Heart left ventricle (tissue), 13 donors: Measurements from ENCODE around the gene ERRFI1.

Experiments used
- POLR2A ChIP-seq, 2 donors: fragments of 450-650 bp; IDR thresholded peaks; one replicate each; pipeline ENCODE4 v1.6.1; 2017; ENCODE audit warnings: antibody characterized with exemption in 2 of 2, mild to moderate bottlenecking in 2 of 2, moderate library complexity in 2 of 2
- TF ChIP-seq, protein P1 (sequence below), 12 donors: fragments of 200-600 bp; sonication (generic) in 4 of 12; IDR thresholded peaks; one replicate each; pipeline versions ENCODE4 v1.5.0 to v1.8.0; 2018 to 2022; ENCODE audit warnings: antibody characterized with exemption in 12 of 12, mild to moderate bottlenecking in 5 of 12
- donor health status: ischemic (EF 13 %, LVEDD 7.1; RV severe dilation, severe dysfunction).
- donor health status: DM: no; HTN: yes; CAD: no.
- donor health status: DM: no; HTN: no; CAD: no.
- donor health status: ischemic (EF 25% LVEDD 6.9; RV normal size, moderate dysfunction).
- donor health status: ischemic (EF 25% LVEDD 5.7; RV mildly dilated, moderate dysfunction).
- donor health status: ischemic (EF 35%, LVEDD 5.7; RV mildly dilated, moderate dysfunction).
- donor health status: nonischemic (EF 11% LVEDD 7.7; RV severe dilation, severe dysfunction).
- donor health status: DM: yes; HTN: yes; CAD: no.
- donor health status: PGD.
- donor health status: ischemic (EF 29% LVEDD 5.4; RV normal size, mild dysfunction).
- donor health status: nonischemic (EF 23%, LVEDD 6.1; RV moderate dilation, normal function).

DNA sequence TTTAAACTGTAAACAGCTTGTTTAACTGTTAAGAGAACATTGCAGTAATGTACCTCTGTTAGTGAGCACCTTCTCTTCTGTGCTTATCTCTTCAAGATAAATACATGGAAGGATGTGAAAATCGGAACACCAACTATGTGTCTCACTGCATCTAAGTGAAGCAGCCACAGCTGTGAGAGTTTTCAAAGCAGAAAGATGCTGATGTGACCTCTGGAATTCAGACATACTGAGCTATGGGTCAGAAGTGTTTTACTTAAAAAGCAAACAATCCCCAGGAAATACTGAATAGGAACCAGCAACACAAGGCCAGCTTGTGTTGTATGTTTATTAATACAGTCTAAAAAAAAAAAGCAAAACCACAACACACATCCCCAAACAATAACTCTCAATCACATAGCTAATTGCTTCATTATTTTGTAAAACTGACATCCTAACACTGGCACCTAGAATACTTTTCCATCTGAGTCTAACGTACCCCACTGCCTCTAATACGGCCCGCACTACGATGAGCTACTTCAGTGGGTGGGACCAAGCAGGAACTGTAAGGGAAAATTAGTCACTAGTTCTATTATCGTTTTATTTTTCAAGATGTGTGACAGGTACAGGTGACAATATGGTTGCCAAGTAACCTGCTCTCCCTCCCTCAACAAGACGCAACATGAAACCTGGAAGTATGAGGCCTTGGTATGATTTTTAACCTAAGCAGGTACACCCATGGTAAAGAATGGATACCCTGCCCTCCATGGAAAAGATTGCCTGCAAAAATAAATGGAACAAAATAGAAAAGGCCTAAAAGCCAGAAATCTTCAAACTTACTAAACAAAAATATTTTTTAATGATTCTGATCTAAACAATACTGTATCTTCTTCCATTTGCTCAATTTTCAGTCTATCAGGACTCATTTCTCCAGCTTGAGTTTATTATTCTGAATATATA lies 13.9 kb downstream of the ERRFI1 start:
- TF ChIP-seq, protein P1, sequence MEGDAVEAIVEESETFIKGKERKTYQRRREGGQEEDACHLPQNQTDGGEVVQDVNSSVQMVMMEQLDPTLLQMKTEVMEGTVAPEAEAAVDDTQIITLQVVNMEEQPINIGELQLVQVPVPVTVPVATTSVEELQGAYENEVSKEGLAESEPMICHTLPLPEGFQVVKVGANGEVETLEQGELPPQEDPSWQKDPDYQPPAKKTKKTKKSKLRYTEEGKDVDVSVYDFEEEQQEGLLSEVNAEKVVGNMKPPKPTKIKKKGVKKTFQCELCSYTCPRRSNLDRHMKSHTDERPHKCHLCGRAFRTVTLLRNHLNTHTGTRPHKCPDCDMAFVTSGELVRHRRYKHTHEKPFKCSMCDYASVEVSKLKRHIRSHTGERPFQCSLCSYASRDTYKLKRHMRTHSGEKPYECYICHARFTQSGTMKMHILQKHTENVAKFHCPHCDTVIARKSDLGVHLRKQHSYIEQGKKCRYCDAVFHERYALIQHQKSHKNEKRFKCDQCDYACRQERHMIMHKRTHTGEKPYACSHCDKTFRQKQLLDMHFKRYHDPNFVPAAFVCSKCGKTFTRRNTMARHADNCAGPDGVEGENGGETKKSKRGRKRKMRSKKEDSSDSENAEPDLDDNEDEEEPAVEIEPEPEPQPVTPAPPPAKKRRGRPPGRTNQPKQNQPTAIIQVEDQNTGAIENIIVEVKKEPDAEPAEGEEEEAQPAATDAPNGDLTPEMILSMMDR (IDR thresholded peaks at IDR 0.05) = no peak
- no peak for TF ChIP-seq POLR2A (IDR thresholded peaks at IDR 0.05)
